ENCODE results near the gene TRIM41. TPM values are rescaled to one million over a fixed set of nuclear protein-coding genes. Genes with fewer than 3 reads are reported as not detected.
"Not testable (repeated sequence)": the region's sequence is repeated elsewhere in the genome, so short reads cannot be mapped to it uniquely, and the experiment has no call there.

The TRIM41 gene
- total RNA-seq, result 10 to 100 TPM in 3 of 4 donors, 1 to 10 TPM in 1; 9.7 to 17.6 (median 12.1) TPM

DNA sequence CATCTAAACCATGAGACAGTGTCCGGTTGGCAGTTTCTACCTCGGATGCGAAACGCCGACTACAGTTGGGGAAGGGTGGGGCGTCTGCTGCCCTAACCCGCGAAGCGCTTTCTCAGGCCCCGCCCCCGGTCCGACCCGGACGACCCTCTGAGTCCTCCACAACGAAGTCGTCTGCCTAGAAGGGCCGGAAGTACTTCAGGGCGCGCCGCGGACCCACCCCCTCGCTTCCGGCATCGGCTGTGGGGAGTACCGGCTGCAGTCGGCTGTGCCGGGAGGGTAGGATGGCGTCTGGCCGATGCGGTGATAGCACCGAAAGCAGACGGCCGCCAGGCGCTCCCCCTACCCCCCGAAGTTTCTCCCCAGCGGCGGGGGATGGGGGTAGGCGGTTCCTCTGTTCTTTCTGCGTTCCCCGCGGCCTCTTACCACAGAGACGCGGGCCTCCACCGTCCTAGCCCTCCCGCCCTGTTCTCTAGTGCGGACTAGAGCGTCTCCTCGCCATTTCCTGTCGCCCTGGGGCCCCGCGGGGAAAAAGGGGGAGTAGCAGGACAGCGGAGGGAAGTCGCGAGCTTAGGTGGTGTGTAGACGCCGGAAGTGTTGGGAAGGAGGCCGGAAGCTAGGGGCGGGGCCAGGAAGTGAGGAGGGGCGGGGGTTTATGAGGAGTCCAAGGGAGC, at the start of gene TRIM41:
TSS of gene TRIM41 (plus strand) at position 224 of the 671 bp plus-strand sequence. CDS start 719 bp downstream, outside the sequence.
- 0% methylated on average over 9 of the region's 59 CpGs; no CpG with 5 or more reads in 1 of the 2 donors for WGBS, 2 donors (ENCODE audit: low coverage in 1 of 2)
- Histone ChIP-seq H3K4me1 (peaks cover 0 to 42% (median 5%) of the 10 kb centered on the region in 3 donors), H3K27me3 (no peaks in the 10 kb centered on the region), H3K4me3 (peak within 1 kb of the TSS; percentile 59 to 74), H3K36me3 (peaks cover 0 to 14% of the 10 kb centered on the region in 2 donors), H3K27ac (peak within 1 kb of the TSS; percentile 86 to 95 (median 92)), H3K9me3 (no peaks in the 10 kb centered on the region)
- peak; percentile 91 for ATAC-seq
- TF ChIP-seq POLR2AphosphoS5 (IDR thresholded peaks at IDR 0.05) (peak; percentile 93), POLR2A (IDR thresholded peaks at IDR 0.05) (peak; percentile 92 to 96), EP300 (IDR thresholded peaks at IDR 0.05) (no peak)
- TF ChIP-seq, protein P1, sequence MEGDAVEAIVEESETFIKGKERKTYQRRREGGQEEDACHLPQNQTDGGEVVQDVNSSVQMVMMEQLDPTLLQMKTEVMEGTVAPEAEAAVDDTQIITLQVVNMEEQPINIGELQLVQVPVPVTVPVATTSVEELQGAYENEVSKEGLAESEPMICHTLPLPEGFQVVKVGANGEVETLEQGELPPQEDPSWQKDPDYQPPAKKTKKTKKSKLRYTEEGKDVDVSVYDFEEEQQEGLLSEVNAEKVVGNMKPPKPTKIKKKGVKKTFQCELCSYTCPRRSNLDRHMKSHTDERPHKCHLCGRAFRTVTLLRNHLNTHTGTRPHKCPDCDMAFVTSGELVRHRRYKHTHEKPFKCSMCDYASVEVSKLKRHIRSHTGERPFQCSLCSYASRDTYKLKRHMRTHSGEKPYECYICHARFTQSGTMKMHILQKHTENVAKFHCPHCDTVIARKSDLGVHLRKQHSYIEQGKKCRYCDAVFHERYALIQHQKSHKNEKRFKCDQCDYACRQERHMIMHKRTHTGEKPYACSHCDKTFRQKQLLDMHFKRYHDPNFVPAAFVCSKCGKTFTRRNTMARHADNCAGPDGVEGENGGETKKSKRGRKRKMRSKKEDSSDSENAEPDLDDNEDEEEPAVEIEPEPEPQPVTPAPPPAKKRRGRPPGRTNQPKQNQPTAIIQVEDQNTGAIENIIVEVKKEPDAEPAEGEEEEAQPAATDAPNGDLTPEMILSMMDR (IDR thresholded peaks at IDR 0.05), result no peak

DNA sequence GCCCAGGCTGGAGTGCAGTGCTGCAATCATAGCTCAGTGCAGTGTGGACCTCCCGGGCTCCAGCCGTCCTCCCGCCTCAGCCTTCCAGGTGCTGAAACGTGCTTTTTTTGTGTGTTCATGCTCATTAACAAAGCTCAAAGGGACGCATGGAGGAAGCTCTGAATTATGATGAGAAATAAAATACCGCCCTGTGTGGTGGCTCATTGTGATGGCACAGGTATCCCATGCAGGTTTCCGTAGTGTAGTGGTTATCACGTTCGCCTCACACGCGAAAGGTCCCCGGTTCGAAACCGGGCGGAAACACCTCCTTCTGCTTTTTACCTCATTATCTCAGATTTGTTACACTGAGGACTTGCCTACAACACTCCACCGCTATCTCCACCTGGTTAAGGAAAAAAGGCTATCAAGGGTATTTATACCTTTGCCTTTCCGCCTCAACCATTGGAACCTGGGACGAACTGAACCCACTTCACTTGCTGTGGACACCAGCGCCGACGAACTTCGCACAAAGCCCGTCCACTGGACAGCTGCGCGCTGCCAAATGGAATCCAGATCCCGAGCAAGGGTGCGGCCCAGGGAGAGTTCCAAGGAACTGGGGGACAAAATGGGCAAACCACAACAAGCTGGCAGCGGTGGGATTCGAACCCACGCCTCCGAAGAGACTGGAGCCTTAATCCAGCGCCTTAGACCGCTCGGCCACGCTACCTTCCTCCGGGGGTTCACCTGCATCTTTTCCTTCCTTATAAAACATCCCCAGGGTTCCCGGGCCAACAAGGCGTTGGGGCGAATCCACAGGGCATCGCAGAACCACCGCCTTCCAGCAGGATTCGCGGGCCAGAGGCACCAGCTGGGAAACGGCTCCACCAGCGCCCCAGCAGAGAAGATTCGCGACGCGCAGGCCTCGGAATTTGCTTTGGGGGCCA, 49.4 kb upstream of the TRIM41 start:
- Histone ChIP-seq H3K36me3 (no peaks in the 10 kb centered on the region), H3K9me3 (peaks cover 0 to 6% (median 0%) of the 10 kb centered on the region in 3 donors), H3K27me3 (peaks cover 90% of the 10 kb centered on the region), H3K27ac (no peak overlapping the region), H3K4me3 (no peak overlapping the region), H3K4me1 (peaks cover 0 to 24% (median 0%) of the 10 kb centered on the region in 3 donors)
- no peak for TF ChIP-seq POLR2AphosphoS5 (IDR thresholded peaks at IDR 0.05)
- TF ChIP-seq, protein P1 (IDR thresholded peaks at IDR 0.05), result no peak
- no peak for TF ChIP-seq EP300 (IDR thresholded peaks at IDR 0.05)
- no peak for TF ChIP-seq POLR2A (IDR thresholded peaks at IDR 0.05)
- ATAC-seq, result no peak
- WGBS, 2 donors (ENCODE audit: low coverage in 1 of 2), result 3 to 4% methylated on average over 7 to 23 of the region's 50 CpGs

DNA sequence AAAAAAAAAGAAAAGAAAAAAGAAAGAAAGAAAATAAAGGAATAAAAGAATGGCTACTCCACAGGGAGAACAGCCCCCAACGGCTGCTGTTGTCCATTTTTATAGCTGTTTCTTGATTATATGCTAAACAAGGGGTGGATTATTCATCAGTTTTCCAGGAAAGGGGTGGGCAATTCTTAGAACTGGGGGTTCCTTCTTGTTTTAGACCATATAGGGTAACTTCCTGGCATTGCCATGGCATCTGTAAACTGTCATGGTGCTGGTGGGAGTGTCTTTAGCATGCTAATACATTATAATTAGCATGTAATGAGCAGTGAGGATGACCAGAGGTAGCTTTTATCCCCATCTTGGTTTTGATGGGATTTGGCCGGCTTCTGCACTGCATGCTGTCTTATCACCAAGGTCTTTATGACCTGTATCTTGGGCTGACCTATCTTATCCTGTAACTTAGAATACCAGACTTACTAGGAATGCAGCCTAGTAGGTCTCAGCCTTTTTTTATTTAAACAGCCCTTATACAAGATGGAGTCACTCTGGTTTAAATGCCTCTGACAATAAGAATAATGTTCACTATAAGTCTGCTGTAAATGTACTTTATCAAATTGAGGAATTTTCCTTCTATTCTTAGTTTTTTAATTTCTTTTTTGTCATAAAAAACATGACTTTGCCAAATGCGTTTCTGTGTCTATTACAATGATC, 46.7 kb upstream of the TRIM41 start:
- H3K9me3 ChIP-seq, result peaks cover 0 to 6% (median 0%) of the 10 kb centered on the region in 3 donors
- no peak overlapping the region for H3K27ac ChIP-seq
- 54 to 80% methylated on average over 2 to 3 of the region's 3 CpGs for WGBS, 2 donors (ENCODE audit: low coverage in 1 of 2)
- no peaks in the 10 kb centered on the region for H3K36me3 ChIP-seq
- no peak for ATAC-seq
- TF ChIP-seq POLR2A (IDR thresholded peaks at IDR 0.05) (no peak), EP300 (IDR thresholded peaks at IDR 0.05) (no peak), POLR2AphosphoS5 (IDR thresholded peaks at IDR 0.05) (no peak)
- TF ChIP-seq, protein P1 (IDR thresholded peaks at IDR 0.05), result no peak
- H3K4me3 ChIP-seq, result no peak overlapping the region
- H3K27me3 ChIP-seq, result peaks cover 67% of the 10 kb centered on the region
- peaks cover 0 to 15% (median 0%) of the 10 kb centered on the region in 3 donors for H3K4me1 ChIP-seq

DNA sequence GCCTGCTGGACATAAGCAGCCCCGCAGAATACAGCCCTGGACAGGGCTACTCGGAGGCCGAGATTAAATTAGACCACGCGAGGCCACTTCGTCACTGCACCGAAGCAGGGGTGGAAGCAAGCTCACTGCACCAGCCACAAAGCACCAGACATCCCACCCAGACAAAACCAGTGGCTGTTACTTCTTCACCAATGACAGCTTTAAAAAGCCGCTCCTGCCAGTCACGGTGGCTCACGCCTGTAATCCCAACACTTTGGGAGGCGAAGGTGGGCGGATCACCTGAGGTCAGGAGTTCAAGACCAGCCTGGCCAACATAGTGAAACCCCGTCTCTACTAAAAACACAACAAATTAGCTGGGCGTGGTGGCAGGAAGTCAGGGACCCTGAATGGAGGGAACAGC, 45.5 kb upstream of the TRIM41 start:
- H3K36me3 ChIP-seq, ATAC-seq, H3K27ac ChIP-seq, H3K9me3 ChIP-seq, H3K4me3 ChIP-seq: not testable (repeated sequence)
- H3K4me1 ChIP-seq, result peaks cover 0 to 25% (median 0%) of the 10 kb centered on the region in 3 donors
- peaks cover 55% of the 10 kb centered on the region for H3K27me3 ChIP-seq
- 47 to 73% methylated on average over 3 to 11 of the region's 14 CpGs for WGBS, 2 donors (ENCODE audit: low coverage in 1 of 2)
